H1 (cell line): ENCODE data around the gene WEE1. TPM values are rescaled to one million over a fixed set of nuclear protein-coding genes. Genes with fewer than 3 reads are reported as not detected.
A peak's percentile ranks its signal among the peaks of the same experiment; 100 is the strongest.

Experiments used
- CTCF ChIA-PET: fragments of 300-600 bp; sonication (Branson Sonifier 250); formaldehyde crosslinking; loops from one replicate; lab custom pipeline; 2021; ENCODE audit not compliant: partially characterized antibody; lab: Charles Lee
- POLR2A ChIA-PET: fragments of 300-600 bp; sonication (Branson Sonifier 250); formaldehyde crosslinking; loops from one replicate; lab custom pipeline; 2021; ENCODE audit warnings: inconsistent platforms; ENCODE audit not compliant: partially characterized antibody; lab: Charles Lee
- DNase-seq, 2 experiments: peaks; one replicate each; pipeline versions ENCODE4 v3.0.0 to v3.0.0-alpha.2; 2010 to 2022; ENCODE audit warnings: low spot score in 2 of 2, low read depth in 1 of 2, mixed read lengths in 1 of 2
- FAIRE-seq: peaks from 2 replicates; lab custom pipeline; 2011; peaks lifted over from hg19 to GRCh38; lab: Jason Lieb, UNC
- H2AFZ ChIP-seq: 2 replicates; pipeline ENCODE4 v1.8.1; 2012; ENCODE audit warnings: low read length, inconsistent platforms
- H2AK5ac ChIP-seq: 2 replicates; pipeline ENCODE4 v1.6.1; 2013; ENCODE audit warnings: low read depth, low read length
- H2BK120ac ChIP-seq: replicated peaks from 2 replicates; pipeline ENCODE3; 2013; ENCODE audit warnings: low read depth, low read length, inconsistent platforms
- H2BK12ac ChIP-seq: 2 replicates; pipeline ENCODE4 v1.6.1; 2013; ENCODE audit warnings: low read depth, low read length
- H2BK15ac ChIP-seq: 2 replicates; pipeline ENCODE4 v1.6.1; 2013; ENCODE audit warnings: low read length
- H2BK20ac ChIP-seq: 2 replicates; pipeline ENCODE4 v1.6.1; 2013; ENCODE audit warnings: low read length
- H2BK5ac ChIP-seq: 2 replicates; pipeline ENCODE4 v1.6.1; 2013; ENCODE audit warnings: low read depth, low read length
- H3K14ac ChIP-seq: 2 replicates; pipeline ENCODE4 v1.6.1; 2013; ENCODE audit warnings: inconsistent platforms; ENCODE audit not compliant: insufficient read length
- H3K18ac ChIP-seq: 2 replicates; pipeline ENCODE4 v1.6.1; 2013; ENCODE audit warnings: low read length; ENCODE audit errors: extremely low read depth
- H3K23ac ChIP-seq: 2 replicates; pipeline ENCODE4 v1.6.1; 2013; ENCODE audit warnings: inconsistent platforms; ENCODE audit not compliant: insufficient read length
- H3K23me2 ChIP-seq: 2 replicates; pipeline ENCODE4 v1.6.1; 2013; ENCODE audit warnings: low read depth, low read length
- H3K27ac ChIP-seq: 2 replicates; pipeline ENCODE4 v1.6.1; 2011; ENCODE audit warnings: low read depth, low read length, inconsistent platforms
- H3K27me3 ChIP-seq, 4 experiments: replicated peaks in 1 of 4; 1 replicate in 1 of 4; 2 replicates in 3 of 4; pipeline versions ENCODE4 v1.6.1 to v1.8.1; 2011 to 2013; ENCODE audit warnings: low read length in 3 of 4, mild to moderate bottlenecking in 3 of 4, inconsistent platforms in 2 of 4, mixed read lengths in 2 of 4, moderate library complexity in 1 of 4; ENCODE audit not compliant: control insufficient read depth in 3 of 4, insufficient read depth in 3 of 4; ENCODE audit errors: extremely low read depth in 1 of 4
- H3K36me3 ChIP-seq, 4 experiments: 2 replicates each; pipeline versions ENCODE4 v1.6.1 to v1.8.1; 2011 to 2013; ENCODE audit warnings: mild to moderate bottlenecking in 4 of 4, low read length in 3 of 4, moderate library complexity in 2 of 4, control low read depth in 1 of 4, inconsistent platforms in 1 of 4; ENCODE audit not compliant: insufficient read depth in 4 of 4, control insufficient read depth in 2 of 4
- H3K4ac ChIP-seq: replicated peaks from 2 replicates; pipeline ENCODE3; 2013; ENCODE audit warnings: low read length, low read depth, mixed read lengths, inconsistent platforms; ENCODE audit not compliant: insufficient read length
- H3K4me1 ChIP-seq, 4 experiments: replicated peaks in 1 of 4; 1 replicate in 1 of 4; 2 replicates in 3 of 4; pipeline versions ENCODE4 v1.6.1 to v1.8.1; 2011 to 2013; ENCODE audit warnings: low read length in 3 of 4, inconsistent platforms in 2 of 4, mixed read lengths in 1 of 4; ENCODE audit not compliant: insufficient read depth in 4 of 4, control insufficient read depth in 3 of 4
- H3K4me2 ChIP-seq, 2 experiments: 2 replicates each; pipeline versions ENCODE4 v1.6.1 to v1.8.1; 2011 to 2013; ENCODE audit warnings: low read depth in 2 of 2, low read length in 2 of 2, control low read depth in 1 of 2, inconsistent platforms in 1 of 2, mild to moderate bottlenecking in 1 of 2; ENCODE audit not compliant: insufficient read depth in 1 of 2
- H3K4me3 ChIP-seq, 4 experiments: fragments of 200-600, 300-600 bp in 1 of 4; sonication (generic), shearing (Covaris generic), sonication (Bioruptor Twin) in 1 of 4; 2 replicates each; pipeline versions ENCODE4 v1.5.1 to v1.8.1; 2011 to 2016; ENCODE audit warnings: low read length in 4 of 4, low read depth in 3 of 4, control low read depth in 2 of 4, inconsistent platforms in 2 of 4, mild to moderate bottlenecking in 2 of 4, mixed read lengths in 1 of 4, moderate library complexity in 1 of 4; ENCODE audit not compliant: insufficient read depth in 2 of 4; ENCODE audit errors: extremely low read depth in 1 of 4
- H3K56ac ChIP-seq: replicated peaks from 2 replicates; pipeline ENCODE3; 2013; ENCODE audit warnings: low read depth, mild to moderate bottlenecking, mixed read lengths, low read length, inconsistent platforms; ENCODE audit not compliant: insufficient read length
- H3K79me1 ChIP-seq: 2 replicates; pipeline ENCODE4 v1.6.1; 2013; ENCODE audit warnings: low read depth, low read length, control low read depth
- H3K79me2 ChIP-seq, 2 experiments: 2 replicates each; pipeline versions ENCODE4 v1.6.1 to v1.8.1; 2012 to 2013; ENCODE audit warnings: low read length in 2 of 2, mild to moderate bottlenecking in 2 of 2, inconsistent platforms in 1 of 2; ENCODE audit not compliant: insufficient read depth in 2 of 2, control insufficient read depth in 1 of 2
- H3K9ac ChIP-seq, 4 experiments: replicated peaks in 1 of 4; 1 replicate in 1 of 4; 2 replicates in 3 of 4; pipeline versions ENCODE4 v1.6.1 to v1.8.1; 2011 to 2013; ENCODE audit warnings: low read depth in 3 of 4, low read length in 3 of 4, control low read depth in 2 of 4, mild to moderate bottlenecking in 2 of 4, moderate library complexity in 2 of 4, inconsistent platforms in 1 of 4; ENCODE audit errors: extremely low read depth in 1 of 4
- H3K9me3 ChIP-seq, 2 experiments: 2 replicates each; pipeline versions ENCODE4 v1.6.1 to v1.8.1; 2012 to 2013; ENCODE audit warnings: mild to moderate bottlenecking in 2 of 2, moderate library complexity in 2 of 2, control low read depth in 1 of 2, inconsistent platforms in 1 of 2, low read depth in 1 of 2, low read length in 1 of 2, mixed read lengths in 1 of 2; ENCODE audit not compliant: insufficient read depth in 2 of 2
- H4K20me1 ChIP-seq, 2 experiments: replicated peaks in 1 of 2; 2 replicates each; pipeline versions ENCODE3 to v1.8.1; 2011 to 2013; ENCODE audit warnings: inconsistent platforms in 2 of 2, low read length in 2 of 2, mild to moderate bottlenecking in 1 of 2; ENCODE audit not compliant: insufficient read depth in 2 of 2, control insufficient read depth in 1 of 2
- H4K5ac ChIP-seq: 2 replicates; pipeline ENCODE4 v1.6.1; 2013; ENCODE audit warnings: low read length, low read depth, mixed read lengths, inconsistent platforms; ENCODE audit not compliant: insufficient read length
- H4K8ac ChIP-seq: 2 replicates; pipeline ENCODE4 v1.8.0; 2013; ENCODE audit warnings: mild to moderate bottlenecking, moderate library complexity, low read length, inconsistent platforms; ENCODE audit not compliant: insufficient read depth; ENCODE audit errors: extremely low read depth
- H4K91ac ChIP-seq: replicated peaks from 2 replicates; pipeline ENCODE3; 2013; ENCODE audit warnings: low read length, mixed read lengths, inconsistent platforms; ENCODE audit not compliant: insufficient read length
- EP300 ChIP-seq, 2 experiments: IDR thresholded peaks; 1 replicate in 1 of 2; 2 replicates in 1 of 2; pipeline ENCODE4 v1.6.1; 2011 to 2012; ENCODE audit warnings: low read depth in 2 of 2, low read length in 2 of 2, mild to moderate bottlenecking in 2 of 2, borderline replicate concordance in 1 of 2, inconsistent platforms in 1 of 2, moderate library complexity in 1 of 2
- HDAC6 ChIP-seq: IDR thresholded peaks from one replicate; pipeline ENCODE4 v1.7.1; 2012; ENCODE audit warnings: low read depth, mild to moderate bottlenecking, inconsistent platforms, low read length, moderate library complexity
- POLR2A ChIP-seq, 2 experiments: IDR thresholded peaks; 1 replicate in 1 of 2; 2 replicates in 1 of 2; pipeline ENCODE4 v1.6.1; 2011; ENCODE audit warnings: low read depth in 2 of 2, low read length in 2 of 2, mild to moderate bottlenecking in 2 of 2; ENCODE audit errors: control extremely low read depth in 1 of 2
- RXRA ChIP-seq: IDR thresholded peaks from 2 replicates; pipeline ENCODE4 v1.6.1; 2011; ENCODE audit warnings: low read depth, mild to moderate bottlenecking, low read length, moderate library complexity; ENCODE audit not compliant: insufficient read depth
- SP2 ChIP-seq: IDR thresholded peaks from 2 replicates; pipeline ENCODE4 v1.6.1; 2012; ENCODE audit warnings: mild to moderate bottlenecking, low read length, inconsistent platforms
- SUZ12 ChIP-seq: fragments of 200-600 bp; sonication (generic); IDR thresholded peaks from 2 replicates; pipeline ENCODE4 v1.6.1; 2012; ENCODE audit warnings: mild to moderate bottlenecking, inconsistent platforms, low read length, moderate library complexity, mixed read lengths
- WGBS, 2 experiments: shearing (Covaris generic) in 1 of 2; methylation state at CpG; one replicate each; pipeline versions ENCODE4 v1.1.6 to v1.1.7; 2013 to 2015; ENCODE audit warnings: low lambda C conversion rate in 2 of 2, mixed read lengths in 2 of 2, inconsistent platforms in 1 of 2, low coverage in 1 of 2, missing lambda C conversion rate in 1 of 2; ENCODE audit not compliant: insufficient replicate concordance in 2 of 2, insufficient coverage in 1 of 2, insufficient read length in 1 of 2; ENCODE audit errors: extremely low coverage in 1 of 2, missing lambda C conversion rate in 1 of 2; 5-methylcytosine and 5-hydroxymethylcytosine counted together
- polyA plus RNA-seq, 7 experiments: library from polyadenylated mRNA; depleted of rRNA in 3 of 7; stranded (reverse) in 5 of 7; unstranded in 2 of 7; fragments of >200 nt in 5 of 7; fragments of 200-250 nt in 2 of 7; gene quantifications; 1 replicate in 5 of 7; 2 replicates in 1 of 7; 4 replicates in 1 of 7; pipeline versions ENCODE4 v1.2.1 to v1.2.3, GENCODE V29; 2011 to 2013; ENCODE audit warnings: missing spikeins in 2 of 7, mixed read lengths in 2 of 7
- total RNA-seq: library from RNA; stranded (reverse); fragmentation: NEBNext Ultra II Directional; extraction: Animal tissue kit (Norgen Biotek cat#: 25700); gene quantifications from 2 replicates; pipeline ENCODE4 v1.2.1, GENCODE V29; 2021
- TF ChIP-seq, protein P1 (sequence below): IDR thresholded peaks from 2 replicates; pipeline ENCODE4 v1.6.1; 2012; ENCODE audit warnings: inconsistent platforms

Gene WEE1
- total and polyA plus RNA-seq, 2 of the 8 experiments (the other 6 are each of a cell fraction or from before 2014, with no cell fraction given): 40.8 to 120 TPM

DNA sequence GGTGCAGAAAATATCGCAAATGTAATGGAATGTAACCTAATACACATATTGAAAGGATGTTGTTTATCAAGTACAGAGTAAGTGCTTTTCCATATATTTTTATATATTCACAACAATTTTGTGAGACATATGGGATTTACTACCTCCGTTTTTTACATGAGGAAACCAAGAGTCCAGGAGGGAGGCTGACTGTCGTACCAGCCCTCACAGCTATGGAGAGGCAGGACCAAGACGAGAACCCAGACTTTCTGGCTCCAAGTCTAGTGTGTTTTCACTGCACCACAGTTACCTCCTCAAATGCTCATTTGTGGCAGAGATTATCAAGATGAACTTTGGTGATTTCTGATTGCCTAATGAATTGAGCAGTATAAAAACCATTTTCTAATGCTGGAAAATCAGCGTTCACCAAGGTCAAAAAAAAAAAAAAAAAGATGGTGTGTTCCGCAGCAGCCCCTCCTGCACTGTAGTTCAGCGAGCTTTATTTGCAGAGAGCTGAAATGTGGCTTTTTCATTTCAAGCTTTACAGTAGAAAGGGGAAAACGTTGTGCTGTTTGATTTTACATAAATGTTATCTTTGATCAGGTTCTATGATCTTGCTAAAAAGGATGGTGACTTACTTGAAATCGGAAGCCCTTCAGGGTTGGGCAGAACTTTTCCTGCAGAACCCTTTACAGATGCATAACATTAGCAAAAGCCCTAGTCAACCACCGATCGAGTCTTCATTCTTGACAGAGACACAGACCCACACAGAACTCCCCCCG, 44.7 kb upstream of the WEE1 start:
- Histone ChIP-seq H2BK5ac (no peak overlapping the region), H3K4me3 (no peak overlapping the region), H2BK20ac (no peak overlapping the region), H3K36me3 (peaks cover 2 to 19% (median 4%) of the 10 kb centered on the region in 4 experiments; a peak in 6 of 8 replicates), H3K23ac (no peak overlapping the region), H4K91ac (no peak overlapping the region), H3K27ac (no peak overlapping the region), H2AK5ac (no peak overlapping the region), H4K20me1 (no peaks in the 10 kb centered on the region), H2BK15ac (no peak overlapping the region), H3K18ac (no peak overlapping the region), H3K4ac (no peak overlapping the region), H2BK120ac (no peak overlapping the region), H3K27me3 (no peaks in the 10 kb centered on the region), H2BK12ac (no peak overlapping the region), H4K5ac (no peak overlapping the region), H4K8ac (no peak overlapping the region), H3K9ac (no peak overlapping the region), H3K56ac (no peak overlapping the region), H3K79me2 (no peaks in the 10 kb centered on the region), H3K14ac (no peak overlapping the region), H3K9me3 (no peaks in the 10 kb centered on the region), H3K4me2 (no peak overlapping the region), H2AFZ (no peak overlapping the region), H3K23me2 (no peaks in the 10 kb centered on the region), H3K79me1 (no peaks in the 10 kb centered on the region), H3K4me1 (peaks cover 2 to 7% (median 4%) of the 10 kb centered on the region in 4 experiments; a peak in 5 of 7 replicates)
- POLR2A ChIA-PET: interaction anchor here (0.9 to 2.5 kb wide), 4 partner anchors 15 to 84 kb away, joined by 3 to 12 read pairs (median 4); partner anchors contain the start of genes WEE1 and ZNF143
- 90% methylated on average over 11 of the region's 12 CpGs; no CpG with 5 or more reads in 1 of the 2 experiments for WGBS, 2 experiments
- CTCF ChIA-PET: interaction anchor here (0.7 to 1.4 kb wide), 4 partner anchors 10 to 180 kb away, joined by 3 to 5 read pairs (median 4); no protein-coding TSS in a partner anchor
- FAIRE-seq (no peak), DNase-seq (peak in 1 of 2 experiments; percentile 29)
- TF ChIP-seq POLR2A (IDR thresholded peaks at IDR 0.05; ENCODE audit: control extremely low read depth in 1 of 2, low read depth in 2 of 2, low read length in 2 of 2): no peak
- no peak for TF ChIP-seq RXRA
- TF ChIP-seq, protein P1, sequence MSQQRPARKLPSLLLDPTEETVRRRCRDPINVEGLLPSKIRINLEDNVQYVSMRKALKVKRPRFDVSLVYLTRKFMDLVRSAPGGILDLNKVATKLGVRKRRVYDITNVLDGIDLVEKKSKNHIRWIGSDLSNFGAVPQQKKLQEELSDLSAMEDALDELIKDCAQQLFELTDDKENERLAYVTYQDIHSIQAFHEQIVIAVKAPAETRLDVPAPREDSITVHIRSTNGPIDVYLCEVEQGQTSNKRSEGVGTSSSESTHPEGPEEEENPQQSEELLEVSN: no peak
- TF ChIP-seq HDAC6: no peak
- TF ChIP-seq SP2: no peak
- TF ChIP-seq EP300 (IDR thresholded peaks at IDR 0.05; ENCODE audit: borderline replicate concordance in 1 of 2, low read depth in 2 of 2, low read length in 2 of 2): no peak
- no peak for TF ChIP-seq SUZ12
